Parathyroid adenoma (tissue), 2 donors: Measurements from ENCODE around the gene ARL2BP.

Experiments
- H2AFZ ChIP-seq: fragments of 300-600 bp; sonication (generic); one replicate; pipeline ENCODE4 v1.7.0; 2017; ENCODE audit warnings: antibody characterized with exemption, mild to moderate bottlenecking
- H3K27ac ChIP-seq: fragments of 300-600 bp; sonication (generic); one replicate; pipeline ENCODE4 v1.7.0; 2017
- H3K27me3 ChIP-seq: fragments of 300-600 bp; sonication (generic); one replicate; pipeline ENCODE4 v1.7.0; 2017; ENCODE audit warnings: low read length; ENCODE audit not compliant: control insufficient read depth, insufficient read depth
- H3K36me3 ChIP-seq: fragments of 300-600 bp; sonication (generic); one replicate; pipeline ENCODE4 v1.7.0; 2017; ENCODE audit warnings: low read length; ENCODE audit not compliant: control insufficient read depth, insufficient read depth
- H3K4me1 ChIP-seq: fragments of 300-600 bp; sonication (generic); one replicate; pipeline ENCODE4 v1.7.0; 2017; ENCODE audit warnings: control low read depth
- H3K4me2 ChIP-seq: fragments of 300-600 bp; sonication (generic); one replicate; pipeline ENCODE4 v1.7.0; 2017; ENCODE audit warnings: low read length
- H3K4me3 ChIP-seq: fragments of 300-600 bp; sonication (generic); one replicate; pipeline ENCODE4 v1.7.0; 2017; ENCODE audit warnings: low read depth, low read length
- H3K79me2 ChIP-seq: fragments of 300-600 bp; sonication (generic); one replicate; pipeline ENCODE4 v1.7.0; 2017; ENCODE audit warnings: control low read depth
- H3K9ac ChIP-seq: fragments of 300-600 bp; sonication (generic); one replicate; pipeline ENCODE4 v1.7.0; 2017; ENCODE audit warnings: mild to moderate bottlenecking
- H3K9me3 ChIP-seq: fragments of 300-600 bp; sonication (generic); one replicate; pipeline ENCODE4 v1.7.0; 2017; ENCODE audit warnings: low read length; ENCODE audit not compliant: control insufficient read depth
- TF ChIP-seq, protein P1 (sequence below): fragments of 300-600 bp; sonication (generic); IDR thresholded peaks from one replicate; pipeline ENCODE4 v1.7.0; 2017; ENCODE audit warnings: antibody characterized with exemption, mild to moderate bottlenecking
- donor health status: primary hyperparathyroidism.

The ARL2BP gene

DNA sequence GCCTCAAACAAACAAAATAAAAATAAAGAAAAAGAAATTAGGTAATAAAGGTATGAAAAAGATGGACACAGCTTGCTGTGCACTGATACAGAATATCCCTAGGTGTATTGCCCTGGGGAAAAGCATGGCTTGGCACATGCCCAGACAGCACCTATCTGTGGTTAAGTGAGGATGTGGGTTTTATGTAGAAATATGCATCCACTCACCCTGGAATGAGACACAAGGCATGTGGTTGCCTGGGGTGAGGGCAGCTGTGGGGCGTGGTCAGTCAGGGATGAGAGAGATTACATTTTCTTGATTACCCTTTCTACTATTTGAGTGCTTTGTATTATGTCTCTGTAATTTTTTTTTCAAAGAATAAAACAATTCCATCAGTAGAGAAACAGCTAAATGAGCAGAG, 32.5 kb downstream of the ARL2BP start:
- H2AFZ ChIP-seq: no peak overlapping the region
- no peaks in the 10 kb centered on the region for H3K27me3 ChIP-seq
- no peaks in the 10 kb centered on the region for H3K36me3 ChIP-seq
- no peak overlapping the region for H3K27ac ChIP-seq
- TF ChIP-seq, protein P1, sequence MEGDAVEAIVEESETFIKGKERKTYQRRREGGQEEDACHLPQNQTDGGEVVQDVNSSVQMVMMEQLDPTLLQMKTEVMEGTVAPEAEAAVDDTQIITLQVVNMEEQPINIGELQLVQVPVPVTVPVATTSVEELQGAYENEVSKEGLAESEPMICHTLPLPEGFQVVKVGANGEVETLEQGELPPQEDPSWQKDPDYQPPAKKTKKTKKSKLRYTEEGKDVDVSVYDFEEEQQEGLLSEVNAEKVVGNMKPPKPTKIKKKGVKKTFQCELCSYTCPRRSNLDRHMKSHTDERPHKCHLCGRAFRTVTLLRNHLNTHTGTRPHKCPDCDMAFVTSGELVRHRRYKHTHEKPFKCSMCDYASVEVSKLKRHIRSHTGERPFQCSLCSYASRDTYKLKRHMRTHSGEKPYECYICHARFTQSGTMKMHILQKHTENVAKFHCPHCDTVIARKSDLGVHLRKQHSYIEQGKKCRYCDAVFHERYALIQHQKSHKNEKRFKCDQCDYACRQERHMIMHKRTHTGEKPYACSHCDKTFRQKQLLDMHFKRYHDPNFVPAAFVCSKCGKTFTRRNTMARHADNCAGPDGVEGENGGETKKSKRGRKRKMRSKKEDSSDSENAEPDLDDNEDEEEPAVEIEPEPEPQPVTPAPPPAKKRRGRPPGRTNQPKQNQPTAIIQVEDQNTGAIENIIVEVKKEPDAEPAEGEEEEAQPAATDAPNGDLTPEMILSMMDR: no peak
- H3K4me1 ChIP-seq: no peaks in the 10 kb centered on the region
- no peak overlapping the region for H3K4me2 ChIP-seq
- no peak overlapping the region for H3K9ac ChIP-seq
- no peaks in the 10 kb centered on the region for H3K9me3 ChIP-seq
- H3K79me2 ChIP-seq: no peaks in the 10 kb centered on the region
- no peak overlapping the region for H3K4me3 ChIP-seq

DNA sequence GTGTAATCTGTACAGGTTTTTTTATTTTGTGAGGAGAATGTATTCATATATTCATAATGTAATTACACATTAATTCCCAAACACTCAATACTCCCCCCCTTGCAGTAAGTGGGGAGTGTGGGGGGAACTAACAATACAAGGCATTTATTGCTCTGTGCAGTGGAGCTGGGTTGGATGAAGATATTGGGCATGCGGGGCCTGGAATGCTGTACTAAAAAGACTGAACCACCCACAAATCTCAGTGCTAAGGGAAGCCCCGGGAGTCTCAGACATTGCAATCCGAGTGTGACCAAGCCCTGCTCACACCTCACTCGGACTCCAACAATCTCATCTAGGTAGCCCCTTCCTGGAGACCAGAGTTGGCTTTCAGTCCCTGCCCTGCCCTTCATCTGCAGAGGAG, 33.4 kb downstream of the ARL2BP start:
- Histone ChIP-seq H3K4me3 (no peak overlapping the region), H3K9ac (no peak overlapping the region), H3K4me2 (no peak overlapping the region), H2AFZ (no peak overlapping the region), H3K27me3 (no peaks in the 10 kb centered on the region), H3K4me1 (no peaks in the 10 kb centered on the region), H3K9me3 (no peaks in the 10 kb centered on the region), H3K36me3 (no peaks in the 10 kb centered on the region), H3K27ac (no peak overlapping the region), H3K79me2 (no peaks in the 10 kb centered on the region)
- TF ChIP-seq, protein P1: no peak

DNA sequence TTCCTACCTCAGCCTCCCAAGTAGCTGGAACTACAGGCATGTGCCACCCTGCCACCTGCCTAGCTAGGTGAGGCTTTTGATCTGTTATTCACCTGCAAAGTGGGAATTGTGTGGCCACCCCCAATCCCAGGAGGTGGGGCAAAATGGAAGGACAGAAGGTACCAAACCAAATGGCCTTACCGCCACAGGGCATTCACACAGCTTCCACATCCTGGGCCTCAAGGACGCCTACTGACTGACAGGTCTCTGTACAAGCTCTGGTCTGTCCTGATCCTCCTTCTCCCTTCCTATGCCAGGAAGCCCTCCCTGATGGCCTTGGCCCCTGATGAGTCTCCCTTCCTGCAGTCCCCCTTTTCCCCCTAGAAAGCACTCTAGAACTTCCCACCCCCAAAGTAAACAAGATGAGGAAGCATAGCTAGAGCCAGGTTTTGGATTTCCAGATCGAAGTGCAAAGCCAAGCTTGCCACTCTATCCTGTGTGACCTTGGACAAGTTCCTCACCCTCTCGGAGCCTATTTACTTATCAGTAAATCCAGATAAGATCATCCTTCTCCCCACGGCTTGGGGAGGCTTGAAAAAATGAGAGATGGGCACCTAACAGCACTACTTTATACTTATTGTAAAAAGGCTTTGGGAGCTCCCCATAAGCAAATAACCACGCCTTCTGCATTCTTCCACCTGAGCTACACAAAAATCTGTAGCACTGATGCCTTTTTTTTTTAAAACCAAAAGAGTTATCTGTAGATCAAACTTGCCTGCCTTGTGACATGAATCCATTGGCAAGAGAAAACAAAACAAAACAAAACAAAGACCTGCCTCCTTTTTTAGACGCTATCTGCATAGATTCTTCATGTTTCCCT, 35.0 kb downstream of the ARL2BP start:
- no peaks in the 10 kb centered on the region for H3K9me3 ChIP-seq
- no peaks in the 10 kb centered on the region for H3K79me2 ChIP-seq
- no peak overlapping the region for H3K4me2 ChIP-seq
- no peaks in the 10 kb centered on the region for H3K4me1 ChIP-seq
- H3K9ac ChIP-seq: no peak overlapping the region
- H2AFZ ChIP-seq: no peak overlapping the region
- TF ChIP-seq, protein P1: no peak
- no peak overlapping the region for H3K4me3 ChIP-seq
- no peak overlapping the region for H3K27ac ChIP-seq
- H3K36me3 ChIP-seq: no peaks in the 10 kb centered on the region
- no peaks in the 10 kb centered on the region for H3K27me3 ChIP-seq

DNA sequence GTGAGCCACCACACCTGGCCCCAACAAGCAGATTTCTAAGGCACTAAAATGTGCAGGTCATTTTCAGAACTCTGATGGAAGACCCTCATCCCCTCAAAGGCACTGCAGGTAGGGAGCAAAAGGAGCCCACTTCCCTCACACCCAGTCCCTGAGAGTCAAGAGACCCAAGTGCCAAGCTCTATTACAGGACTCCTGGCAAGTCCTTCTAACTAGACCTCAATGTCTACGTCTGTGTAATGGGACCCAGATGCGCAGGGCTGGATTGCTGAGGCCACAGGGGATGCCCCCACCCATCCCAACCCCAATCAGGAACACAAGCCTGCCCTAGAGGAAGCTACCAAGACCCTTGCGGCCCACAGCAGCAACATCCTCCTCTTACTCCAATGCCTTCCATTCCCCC, 36.7 kb downstream of the ARL2BP start:
- H3K79me2 ChIP-seq: no peaks in the 10 kb centered on the region
- H2AFZ ChIP-seq: no peak overlapping the region
- no peaks in the 10 kb centered on the region for H3K27me3 ChIP-seq
- no peaks in the 10 kb centered on the region for H3K4me1 ChIP-seq
- TF ChIP-seq, protein P1: no peak
- no peak overlapping the region for H3K4me3 ChIP-seq
- H3K4me2 ChIP-seq: no peak overlapping the region
- no peaks in the 10 kb centered on the region for H3K36me3 ChIP-seq
- no peak overlapping the region for H3K9ac ChIP-seq
- no peak overlapping the region for H3K27ac ChIP-seq
- no peaks in the 10 kb centered on the region for H3K9me3 ChIP-seq
